CD4-positive, alpha-beta T cell treated with Interleukin-10 for 1 hour (primary cell): ENCODE measurements around the gene SLC35E4.
"Not testable (repeated sequence)": the region's sequence is repeated elsewhere in the genome, so short reads cannot be mapped to it uniquely, and the experiment has no call there.

Experiments used
- DNase-seq: peaks from one replicate; pipeline ENCODE4 v3.0.0-alpha.2; 2020

Gene SLC35E4

DNA sequence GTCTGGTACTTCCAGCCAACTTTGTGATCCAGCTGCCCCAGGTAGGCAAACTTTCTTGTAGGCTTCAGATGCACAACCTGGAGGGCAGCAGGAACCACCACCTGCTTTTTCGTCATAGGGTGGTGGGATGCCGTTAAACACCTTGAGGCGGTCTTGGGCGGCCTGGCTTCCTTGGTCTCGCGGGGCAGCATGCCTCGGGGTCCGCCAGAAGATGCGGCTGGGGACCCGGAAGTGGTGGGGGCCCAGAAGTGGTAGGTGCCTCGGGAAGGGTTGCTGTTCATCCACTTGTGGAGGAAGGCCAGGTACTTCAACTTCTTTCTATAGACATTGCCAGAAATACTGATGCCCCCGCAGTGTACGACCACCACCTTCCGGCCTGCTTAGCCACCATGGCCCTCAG is 18.8 kb downstream of the SLC35E4 start:
- no peak for DNase-seq

GRCh38 chr22:30655532-30655931 is 20.0 kb downstream of the SLC35E4 start:
- no peak for DNase-seq

DNA sequence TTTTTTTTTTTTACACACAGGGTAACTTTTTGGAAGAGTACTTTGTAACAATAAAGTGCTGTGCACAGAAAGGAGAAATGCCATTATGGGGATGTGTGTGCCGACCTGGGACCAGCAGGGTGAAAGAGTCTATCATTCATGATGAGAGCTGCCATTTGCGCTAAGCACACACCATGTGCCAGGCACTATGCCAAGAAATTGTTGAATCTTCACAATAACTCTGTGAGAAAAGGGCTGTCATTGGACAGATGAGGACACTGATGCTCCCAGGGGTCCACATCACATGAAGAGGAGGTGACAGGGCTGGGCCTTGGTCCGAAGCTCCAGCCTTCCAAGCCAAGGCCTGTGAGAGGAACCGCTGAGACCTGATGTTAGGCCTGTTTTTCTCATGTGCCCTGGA is 26.5 kb downstream of the SLC35E4 start:
- no peak for DNase-seq

DNA sequence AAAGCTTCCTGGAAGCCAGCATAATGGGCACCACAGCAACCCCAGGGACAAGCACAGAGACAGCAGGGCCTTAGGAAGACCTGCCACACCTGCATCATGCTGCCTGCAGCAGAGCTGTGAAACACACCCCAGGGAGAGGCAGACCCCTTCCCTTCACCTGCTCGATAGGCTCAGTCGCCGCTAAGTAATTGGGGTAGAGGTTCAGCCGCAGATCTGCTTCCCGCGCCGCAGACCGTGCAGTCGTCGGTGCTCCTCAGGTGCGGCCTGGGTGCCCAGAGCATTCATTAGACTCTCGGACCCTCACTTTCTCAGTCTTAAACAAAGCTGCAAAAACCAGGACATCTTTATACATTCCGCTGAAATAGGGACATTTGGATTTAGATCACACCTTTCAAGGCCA is 29.2 kb downstream of the SLC35E4 start:
- DNase-seq: no peak

DNA sequence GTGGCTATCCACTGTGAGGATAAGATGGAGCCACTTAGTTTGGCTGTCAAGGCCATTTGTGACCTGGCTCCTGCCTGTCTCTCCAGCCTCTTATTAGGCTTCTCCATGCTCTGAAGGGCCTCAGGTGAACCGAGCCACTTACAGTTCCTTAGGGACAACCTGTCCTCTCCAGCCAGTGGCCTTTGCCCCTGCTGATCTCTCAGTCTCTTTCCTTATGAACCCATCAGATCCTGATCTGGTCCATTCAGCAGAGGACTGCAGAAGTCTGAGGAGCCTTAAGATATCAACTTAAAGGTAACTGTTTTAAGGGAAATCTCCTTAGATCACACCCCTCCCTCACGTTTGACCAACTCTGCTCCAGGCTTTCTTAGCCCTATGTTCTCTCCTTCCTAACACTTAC is 29.7 kb downstream of the SLC35E4 start:
- no peak for DNase-seq

DNA sequence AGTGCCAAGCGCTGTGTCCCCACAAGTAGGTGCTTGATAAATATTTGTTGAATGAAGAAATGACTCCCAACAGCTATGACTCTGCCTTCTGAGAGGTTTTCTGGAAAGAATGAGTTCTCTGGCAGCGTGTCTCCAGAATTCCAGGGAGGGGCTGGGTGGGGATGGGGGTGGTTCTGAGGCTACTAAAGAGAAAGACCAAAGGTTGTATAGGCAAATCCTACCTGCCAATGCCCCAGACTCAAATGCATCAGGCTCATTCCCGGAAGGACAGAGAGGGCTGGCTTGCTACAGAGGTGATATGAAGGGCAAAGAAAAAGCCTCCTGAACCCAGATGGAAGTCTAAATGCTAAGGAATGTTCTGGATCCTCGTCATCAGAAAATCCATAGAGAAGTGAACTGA is 30.2 kb downstream of the SLC35E4 start:
- DNase-seq: no peak

DNA sequence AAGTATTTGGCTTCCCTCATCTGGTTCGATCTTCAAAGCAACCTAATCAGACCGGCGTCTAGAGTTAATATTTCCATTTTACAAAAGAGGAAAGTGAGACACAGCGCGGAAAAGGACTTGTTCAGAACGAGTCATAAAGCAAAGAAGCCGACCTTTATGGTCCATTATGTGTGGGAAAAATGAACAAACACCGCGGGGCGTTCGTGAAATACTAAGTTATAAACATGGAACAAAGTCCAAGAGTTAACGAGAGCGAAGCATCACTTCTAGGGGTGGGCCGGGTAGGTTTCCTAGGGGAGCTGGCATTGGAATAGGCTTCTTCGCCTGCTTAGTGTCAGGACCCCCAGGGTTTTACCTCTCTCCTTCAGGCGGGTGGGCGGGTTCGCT is 31.5 kb downstream of the SLC35E4 start:
- peak; percentile 5 for DNase-seq

GRCh38 chr22:30667494-30668385 is 32.2 kb downstream of the SLC35E4 start, which contains the start of gene DUSP18:
Gene DUSP18, minus strand, starts transcription at chr22:30667875. Its CDS starts 3,872 bp downstream, at chr22:30664003.
- DNase-seq: peak; percentile 95

DNA sequence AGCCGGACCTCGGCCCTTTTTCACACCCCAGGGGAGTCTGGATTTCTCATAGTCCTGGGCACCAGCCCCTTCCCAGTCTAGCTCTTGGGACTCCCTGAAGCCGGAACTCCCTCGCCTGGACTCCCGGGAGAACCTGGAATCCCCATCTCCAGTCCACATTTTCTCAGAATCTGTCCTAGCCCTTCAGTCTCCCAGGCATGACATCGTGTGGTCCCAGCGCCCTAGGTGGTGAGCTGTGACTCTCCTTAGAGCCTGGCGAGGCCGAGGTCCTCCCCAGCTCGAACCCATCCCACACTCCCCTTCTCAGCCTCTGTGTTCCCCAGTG is 32.8 kb downstream of the SLC35E4 start:
- no peak for DNase-seq

- no peak for DNase-seq
Observed at GRCh38 chr22:30671071-30671470, 35.5 kb downstream of the SLC35E4 start.

DNA sequence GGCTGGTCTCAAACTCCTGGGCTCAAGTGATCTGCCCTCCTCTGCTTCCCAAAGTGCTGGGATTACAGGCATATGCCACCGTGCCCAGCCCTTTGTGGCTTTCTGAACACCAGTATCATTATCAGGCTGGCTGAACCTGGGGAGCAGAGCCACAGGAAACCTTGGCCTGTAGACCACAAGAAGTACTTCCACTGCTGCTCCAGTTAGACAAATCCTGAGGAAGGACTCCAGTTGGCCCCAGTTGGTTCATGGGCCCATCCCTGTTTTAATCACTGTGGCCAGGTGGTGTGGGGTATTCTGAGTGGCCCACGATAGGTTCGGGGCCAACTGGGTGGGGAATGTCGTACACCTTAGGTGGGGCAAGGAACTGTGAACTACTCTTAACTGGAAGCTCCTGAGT is 37.6 kb downstream of the SLC35E4 start:
- DNase-seq: no peak

DNA sequence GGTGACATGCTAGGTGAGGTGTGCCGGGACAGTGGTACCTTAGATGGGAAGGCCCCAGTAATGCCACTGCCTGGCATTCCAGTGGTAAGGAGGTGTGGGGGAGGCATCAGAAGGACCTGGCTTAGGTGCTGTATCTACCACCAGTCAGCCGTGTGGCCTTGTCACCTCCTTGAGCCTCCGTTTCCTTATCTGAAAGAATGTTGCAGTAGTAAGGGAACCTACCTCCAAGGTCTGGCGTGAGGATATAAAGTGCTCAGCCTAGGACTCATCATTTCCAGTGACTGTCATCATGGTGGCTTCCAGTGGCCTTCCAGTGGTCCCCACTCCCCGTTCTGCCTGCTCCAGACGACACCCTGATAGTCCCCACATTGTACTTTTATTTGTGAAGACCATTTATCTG is 38.9 kb downstream of the SLC35E4 start:
- no peak for DNase-seq

DNA sequence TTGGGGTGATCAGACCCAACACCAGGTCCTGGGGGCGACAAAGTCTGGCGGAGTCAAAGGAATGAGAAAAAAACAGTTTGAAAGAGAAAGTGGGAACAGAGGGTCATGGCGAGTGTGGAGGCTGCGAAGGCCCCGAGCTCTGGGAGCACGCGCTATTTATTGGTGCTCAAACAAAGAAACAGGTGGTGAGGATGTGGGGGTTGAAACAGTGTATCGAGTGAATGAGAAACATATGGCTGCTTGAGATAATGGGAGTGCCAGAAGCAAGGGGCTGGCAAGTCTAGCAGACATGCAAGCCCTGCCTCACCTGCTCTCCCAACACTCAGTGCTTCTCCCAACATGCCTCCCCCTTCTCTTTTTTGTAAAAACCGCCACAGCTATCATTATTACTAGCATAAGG is 39.9 kb downstream of the SLC35E4 start:
- DNase-seq: no peak

DNA sequence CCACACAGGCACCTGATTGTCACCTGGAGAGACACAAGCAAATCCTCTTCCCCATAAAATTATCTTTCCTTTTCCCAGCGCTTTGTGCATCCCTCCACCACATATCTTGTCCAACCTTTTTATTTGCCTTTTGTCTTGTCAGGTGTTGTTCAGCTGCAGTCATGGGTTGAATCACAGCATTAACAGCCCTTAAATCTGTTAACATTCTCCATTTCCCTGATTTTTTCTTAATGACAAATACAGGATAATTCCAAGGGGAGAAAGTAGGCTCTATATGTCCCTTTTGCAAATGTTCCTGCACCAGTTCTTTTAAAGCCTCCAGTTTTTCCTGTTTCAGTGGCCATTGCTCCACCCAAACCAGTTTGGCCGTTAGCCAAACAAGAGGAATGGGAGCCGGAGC is 41.0 kb downstream of the SLC35E4 start:
- not testable (repeated sequence) for DNase-seq

DNA sequence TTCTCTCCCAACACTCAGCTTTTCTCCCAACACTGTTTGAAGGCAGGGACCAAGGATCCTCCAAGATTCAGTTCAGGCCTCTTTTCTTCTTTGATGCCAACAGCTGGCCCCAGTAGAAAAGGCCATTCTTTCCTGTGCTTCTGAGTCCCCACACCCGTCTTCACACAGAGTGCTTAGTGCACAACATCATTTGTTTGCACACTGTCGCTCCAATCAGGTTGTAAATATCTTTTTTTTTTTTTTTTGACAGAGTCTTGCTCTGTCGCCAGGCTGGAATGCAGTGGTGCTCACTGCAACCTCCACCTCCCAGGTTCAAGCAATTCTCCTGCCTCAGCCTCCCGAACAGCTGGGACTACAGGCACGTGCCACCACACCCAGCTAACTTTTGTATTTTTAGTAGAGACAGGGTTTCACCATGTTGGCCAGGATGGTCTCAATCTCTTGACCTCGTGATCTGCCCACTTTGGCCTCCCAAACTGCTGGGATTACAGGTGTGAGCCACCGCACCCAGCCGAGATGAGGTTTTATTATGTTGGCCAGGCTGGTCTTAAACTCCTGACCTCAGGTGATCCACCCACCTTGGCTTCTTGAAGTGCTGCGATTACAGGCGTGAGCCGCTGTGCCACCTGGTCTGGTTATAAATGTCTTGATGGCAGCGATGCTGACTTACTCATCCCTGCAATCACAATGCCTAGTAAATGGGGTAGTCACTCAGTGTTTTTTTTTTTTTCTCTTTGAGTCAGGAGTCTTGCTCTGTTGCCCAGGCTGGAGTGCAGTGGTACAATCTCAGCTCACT is 44.5 kb downstream of the SLC35E4 start:
- not testable (repeated sequence) for DNase-seq

DNA sequence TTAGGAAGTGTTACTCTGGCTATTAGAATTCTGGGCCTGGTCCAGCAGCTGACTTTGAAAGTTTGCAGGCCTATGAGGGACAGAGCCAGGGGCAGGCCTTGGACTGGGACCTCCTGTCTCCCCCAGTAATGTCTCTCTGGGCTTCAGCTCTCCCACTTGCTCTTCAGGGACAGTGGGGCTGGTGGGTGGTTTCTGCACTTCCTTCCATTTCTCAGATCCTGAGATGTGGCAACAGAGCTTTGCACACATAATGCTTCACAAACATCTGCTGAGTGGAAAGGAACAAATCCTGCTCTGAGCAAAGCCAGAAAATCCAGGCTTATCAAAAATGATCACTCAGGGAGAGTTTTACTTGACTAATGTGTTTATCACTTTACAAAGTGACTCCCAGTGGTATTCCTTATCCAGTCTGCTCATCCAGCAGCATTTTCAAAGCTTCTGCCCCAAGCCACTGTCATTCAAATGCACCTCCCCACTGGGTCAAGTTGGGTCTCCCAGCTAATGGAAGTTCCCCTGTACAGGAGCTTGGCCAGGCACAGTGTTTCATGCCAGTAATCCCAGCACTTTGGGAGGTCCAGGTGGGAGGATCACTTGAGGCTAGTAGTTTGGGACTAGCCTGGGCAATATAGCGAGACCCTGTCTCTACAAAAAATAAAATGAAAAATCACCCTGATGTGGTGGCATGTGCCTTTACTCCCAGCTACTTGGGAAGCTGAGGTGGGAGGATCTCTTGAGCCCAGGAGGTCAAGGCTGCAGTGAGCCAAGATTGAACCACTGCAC is 45.6 kb downstream of the SLC35E4 start:
- DNase-seq: no peak

- no peak for DNase-seq
Observed at GRCh38 chr22:30681831-30682230, 46.2 kb downstream of the SLC35E4 start.

GRCh38 chr22:30685178-30685577 is 49.6 kb downstream of the SLC35E4 start:
- no peak for DNase-seq

- DNase-seq: no peak
Observed at GRCh38 chr22:30687358-30687757, 51.8 kb downstream of the SLC35E4 start.

DNA sequence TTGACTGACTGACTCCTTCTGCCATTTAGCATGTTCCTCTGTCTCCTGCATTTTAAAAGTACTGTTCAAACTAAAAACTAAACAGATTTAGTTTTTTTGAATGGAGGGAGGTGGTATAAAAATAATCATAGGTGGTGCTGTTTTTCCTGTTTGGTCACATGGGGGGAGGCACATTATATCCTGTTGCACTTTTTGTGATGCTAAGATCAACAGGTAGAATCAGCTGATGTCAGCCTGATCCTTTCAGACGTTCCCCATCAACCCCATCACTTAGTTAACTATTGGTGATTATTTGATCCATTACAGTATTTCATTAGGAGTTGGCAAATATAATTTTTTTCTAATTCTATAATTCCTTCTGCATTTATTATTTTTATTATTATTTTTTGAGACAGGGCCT is 54.0 kb downstream of the SLC35E4 start:
- DNase-seq: no peak

DNA sequence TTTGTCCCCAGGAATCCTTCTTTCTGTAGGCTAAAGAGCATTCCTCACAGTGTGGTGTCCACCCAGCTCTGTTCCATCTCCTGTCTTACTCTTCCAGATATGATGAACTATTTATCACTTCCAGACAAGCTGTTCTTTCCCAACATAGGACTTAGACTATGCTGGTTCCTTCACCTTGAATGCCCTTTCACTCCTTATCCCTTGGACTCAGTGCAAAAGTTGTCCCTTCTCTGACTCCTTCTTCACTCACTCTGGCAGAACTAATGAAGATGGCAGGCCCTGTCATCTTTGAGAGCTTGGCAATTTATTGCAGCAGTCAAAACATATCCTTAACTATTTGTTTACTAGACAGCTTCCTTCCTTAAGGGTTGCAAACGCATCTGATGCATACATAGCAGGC is 55.6 kb downstream of the SLC35E4 start:
- no peak for DNase-seq

DNA sequence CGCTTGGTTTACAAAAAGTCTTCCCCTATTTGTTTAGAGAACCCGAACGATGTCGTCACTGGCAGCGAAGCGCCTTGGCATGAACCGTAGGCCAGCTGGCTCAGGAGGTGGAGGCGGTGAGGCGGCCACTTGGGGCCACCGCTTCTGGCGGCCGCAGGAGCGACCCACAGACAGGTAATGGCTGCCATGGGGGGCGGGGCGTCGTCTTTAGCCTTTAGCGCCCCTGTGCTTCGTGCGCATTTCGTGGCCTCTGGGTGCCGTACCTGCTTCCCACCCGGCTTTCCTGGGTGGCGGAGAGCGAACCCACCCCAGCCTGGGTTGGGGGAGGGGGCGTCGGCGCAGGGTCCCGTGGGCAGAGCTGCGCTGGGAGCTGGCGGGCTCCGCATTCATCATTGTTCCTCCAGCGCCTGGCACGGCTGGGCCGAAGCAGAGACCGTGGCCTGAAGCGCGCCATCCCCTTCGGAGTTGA is 58.6 kb downstream of the SLC35E4 start:
- DNase-seq: peak; percentile 59

GRCh38 chr22:30694640-30695350 is 59.2 kb downstream of the SLC35E4 start, which contains the start of gene OSBP2:
Gene OSBP2, plus strand, starts transcription at chr22:30694874. Its CDS starts 36 bp downstream, at chr22:30694910.
- DNase-seq: peak; percentile 35
